Chondrocyte (in vitro differentiated cells): Measurements from ENCODE around the gene SLC27A2. TPM values are rescaled to one million over a fixed set of nuclear protein-coding genes. Genes with fewer than 3 reads are reported as not detected.

Experiments
- DNase-seq: peaks from one replicate; pipeline ENCODE4 v3.0.0; 2021; ENCODE audit warnings: mixed read lengths, low spot score
- H3K27ac Mint-ChIP-seq: one replicate; pipeline ENCODE4 v1.8.0; 2021; ENCODE audit warnings: mild to moderate bottlenecking, moderate library complexity, mixed read lengths; ENCODE audit not compliant: unreplicated experiment
- H3K27me3 Mint-ChIP-seq: 2 replicates; pipeline ENCODE4 v1.8.0; 2021; ENCODE audit warnings: low read depth, mixed read lengths
- H3K36me3 Mint-ChIP-seq: 2 replicates; pipeline ENCODE4 v1.8.0; 2021; ENCODE audit warnings: low read depth, mixed read lengths
- H3K4me1 Mint-ChIP-seq: 2 replicates; pipeline ENCODE4 v1.8.0; 2021; ENCODE audit warnings: low read depth, mild to moderate bottlenecking, mixed read lengths
- H3K4me3 Mint-ChIP-seq: one replicate; pipeline ENCODE4 v1.8.0; 2021; ENCODE audit warnings: mild to moderate bottlenecking, moderate library complexity, mixed read lengths; ENCODE audit not compliant: unreplicated experiment
- H3K9me3 Mint-ChIP-seq: 2 replicates; pipeline ENCODE4 v1.8.0; 2021; ENCODE audit warnings: low read depth, mixed read lengths
- CTCF ChIP-seq: fragments of 200-600 bp; sonication (generic); IDR thresholded peaks from 2 replicates; pipeline ENCODE4 v1.5.0; 2021; ENCODE audit warnings: antibody characterized with exemption, mild to moderate bottlenecking, moderate library complexity
- total RNA-seq: library from RNA; stranded (reverse); gene quantifications from 3 replicates; pipeline ENCODE4 v1.2.1, GENCODE V29; 2021

The SLC27A2 gene
- total RNA-seq, 1 donor from 2014 or later = not detected

- Mint-ChIP-seq H3K27ac (no peak overlapping the region), H3K4me3 (no peak overlapping the region), H3K36me3 (peaks cover 7% of the 10 kb centered on the region), H3K4me1 (no peaks in the 10 kb centered on the region), H3K9me3 (peaks cover 18% of the 10 kb centered on the region), H3K27me3 (peaks cover 20% of the 10 kb centered on the region)
- DNase-seq = no peak
- no peak for TF ChIP-seq CTCF
Measured at GRCh38 chr15:50209809-50210208, 27.8 kb downstream of the SLC27A2 start.

GRCh38 chr15:50210462-50211157 is 28.6 kb downstream of the SLC27A2 start:
- TF ChIP-seq CTCF = no peak
- H3K9me3 Mint-ChIP-seq = peaks cover 25% of the 10 kb centered on the region
- H3K27ac Mint-ChIP-seq = no peak overlapping the region
- no peak overlapping the region for H3K4me3 Mint-ChIP-seq
- DNase-seq = no peak
- no peaks in the 10 kb centered on the region for H3K4me1 Mint-ChIP-seq
- peaks cover 7% of the 10 kb centered on the region for H3K36me3 Mint-ChIP-seq
- peaks cover 26% of the 10 kb centered on the region for H3K27me3 Mint-ChIP-seq

- Mint-ChIP-seq H3K36me3 (peaks cover 2% of the 10 kb centered on the region), H3K4me3 (no peak overlapping the region), H3K27ac (no peak overlapping the region), H3K9me3 (peaks cover 14% of the 10 kb centered on the region), H3K4me1 (no peaks in the 10 kb centered on the region), H3K27me3 (peaks cover 23% of the 10 kb centered on the region)
- no peak for DNase-seq
- TF ChIP-seq CTCF = no peak
Measured at GRCh38 chr15:50218291-50218690, 36.3 kb downstream of the SLC27A2 start.

GRCh38 chr15:50218691-50219090 is 36.7 kb downstream of the SLC27A2 start:
- no peak for TF ChIP-seq CTCF
- H3K9me3 Mint-ChIP-seq = peaks cover 14% of the 10 kb centered on the region
- peaks cover 2% of the 10 kb centered on the region for H3K36me3 Mint-ChIP-seq
- no peaks in the 10 kb centered on the region for H3K4me1 Mint-ChIP-seq
- H3K27ac Mint-ChIP-seq = no peak overlapping the region
- H3K4me3 Mint-ChIP-seq = no peak overlapping the region
- no peak for DNase-seq
- peaks cover 20% of the 10 kb centered on the region for H3K27me3 Mint-ChIP-seq

GRCh38 chr15:50219820-50220219 is 37.8 kb downstream of the SLC27A2 start:
- no peak overlapping the region for H3K27ac Mint-ChIP-seq
- H3K36me3 Mint-ChIP-seq = peaks cover 2% of the 10 kb centered on the region
- peaks cover 15% of the 10 kb centered on the region for H3K27me3 Mint-ChIP-seq
- no peaks in the 10 kb centered on the region for H3K4me1 Mint-ChIP-seq
- no peak for DNase-seq
- H3K9me3 Mint-ChIP-seq = peaks cover 14% of the 10 kb centered on the region
- no peak for TF ChIP-seq CTCF
- no peak overlapping the region for H3K4me3 Mint-ChIP-seq
